ENCODE data around the gene DDA1.

The DDA1 gene

GRCh38 chr19:17330262-17331044, 21.1 kb downstream of the DDA1 start:
- DNase-seq = no peak

GRCh38 chr19:17331045-17331558, 21.7 kb downstream of the DDA1 start:
- DNase-seq = no peak

GRCh38 chr19:17332360-17332676, 23.0 kb downstream of the DDA1 start:
- DNase-seq = no peak

GRCh38 chr19:17332677-17333581, 23.6 kb downstream of the DDA1 start:
- DNase-seq = no peak

GRCh38 chr19:17333611-17334413, 24.4 kb downstream of the DDA1 start:
- no peak for DNase-seq

GRCh38 chr19:17334414-17335409, 25.3 kb downstream of the DDA1 start, which contains the start of gene ANO8:
Gene ANO8, minus strand, starts transcription at chr19:17334855. Its CDS starts 185 bp downstream, at chr19:17334670.
- DNase-seq = no peak

GRCh38 chr19:17335575-17335974, 26.2 kb downstream of the DDA1 start:
- no peak for DNase-seq

GRCh38 chr19:17336872-17337674, 27.7 kb downstream of the DDA1 start, which contains the start of gene GTPBP3:
Gene GTPBP3, plus strand, starts transcription at chr19:17337553. Its CDS starts 59 bp downstream, at chr19:17337612.
- no peak for DNase-seq

- no peak for DNase-seq
Measured at GRCh38 chr19:17337675-17338432, 28.5 kb downstream of the DDA1 start.

GRCh38 chr19:17338433-17339078, 29.2 kb downstream of the DDA1 start:
- DNase-seq = no peak

GRCh38 chr19:17339088-17339741, 29.9 kb downstream of the DDA1 start:
- no peak for DNase-seq

- DNase-seq = no peak
Measured at GRCh38 chr19:17340302-17340870, 31.0 kb downstream of the DDA1 start.

GRCh38 chr19:17340871-17341357, 31.6 kb downstream of the DDA1 start:
- DNase-seq = no peak

- no peak for DNase-seq
Measured at GRCh38 chr19:17341386-17341785, 32.0 kb downstream of the DDA1 start.

GRCh38 chr19:17341845-17342244, 32.5 kb downstream of the DDA1 start:
- DNase-seq = no peak

- DNase-seq = no peak
Measured at GRCh38 chr19:17346109-17346671, 36.8 kb downstream of the DDA1 start.

- DNase-seq = no peak
Measured at GRCh38 chr19:17347361-17347760, 38.0 kb downstream of the DDA1 start.

GRCh38 chr19:17347877-17348276, 38.5 kb downstream of the DDA1 start:
- DNase-seq = no peak

Data from cortex of kidney (tissue), 1 donor.